DOHH2 (cell line): Measurements from ENCODE around the gene ADAMTS12.
"Not testable (repeated sequence)": the region's sequence is repeated elsewhere in the genome, so short reads cannot be mapped to it uniquely, and the experiment has no call there.

Experiments
- H3F3A ChIP-seq: fragments of 200-600 bp; sonication (generic), shearing (Covaris generic); 2 replicates; pipeline ENCODE4 v1.6.0; 2016; ENCODE audit warnings: antibody characterized with exemption, mild to moderate bottlenecking; ENCODE audit not compliant: control insufficient read depth, insufficient read depth
- H3K27ac ChIP-seq: fragments of 200-600 bp; sonication (generic); 2 replicates; pipeline ENCODE4 v1.5.1; 2014; ENCODE audit warnings: low read depth, mild to moderate bottlenecking, low read length, moderate library complexity
- H3K27me3 ChIP-seq: fragments of 200-600 bp; sonication (generic); 2 replicates; pipeline ENCODE4 v1.6.1; 2014; ENCODE audit warnings: mild to moderate bottlenecking, low read length, mixed read lengths; ENCODE audit not compliant: control insufficient read depth
- H3K36me3 ChIP-seq: fragments of 200-600 bp; sonication (generic); 2 replicates; pipeline ENCODE4 v1.6.1; 2014; ENCODE audit warnings: mild to moderate bottlenecking, low read length, moderate library complexity, mixed read lengths; ENCODE audit not compliant: control insufficient read depth
- H3K4me1 ChIP-seq: fragments of 200-600 bp; sonication (generic); 2 replicates; pipeline ENCODE4 v1.6.1; 2014; ENCODE audit warnings: mild to moderate bottlenecking, low read length, mixed read lengths; ENCODE audit not compliant: control insufficient read depth
- H3K4me2 ChIP-seq: fragments of 200-600 bp; sonication (generic); 2 replicates; pipeline ENCODE4 v1.6.0; 2014; ENCODE audit warnings: mild to moderate bottlenecking, low read length, moderate library complexity
- H3K4me3 ChIP-seq: fragments of 200-600 bp; sonication (generic); 2 replicates; pipeline ENCODE4 v1.5.1; 2014; ENCODE audit warnings: mild to moderate bottlenecking, low read length, mixed read lengths
- H3K79me2 ChIP-seq: fragments of 200-600 bp; sonication (generic); 2 replicates; pipeline ENCODE4 v1.6.1; 2014; ENCODE audit warnings: mild to moderate bottlenecking, low read length, mixed read lengths; ENCODE audit not compliant: control insufficient read depth
- H3K9me2 ChIP-seq: fragments of 200-600 bp; sonication (generic); replicated peaks from 2 replicates; pipeline ENCODE4 v1.6.1; 2014; ENCODE audit warnings: mild to moderate bottlenecking, low read length, mixed read lengths; ENCODE audit not compliant: control insufficient read depth
- H3K9me3 ChIP-seq: fragments of 200-600 bp; sonication (generic); 2 replicates; pipeline ENCODE4 v1.6.1; 2014; ENCODE audit warnings: antibody characterized with exemption, low read length, mixed read lengths; ENCODE audit not compliant: control insufficient read depth, insufficient read depth
- H4K20me1 ChIP-seq: fragments of 200-600 bp; sonication (generic); 2 replicates; pipeline ENCODE4 v1.6.0; 2014; ENCODE audit warnings: low read depth, mild to moderate bottlenecking, antibody characterized with exemption, low read length, moderate library complexity; ENCODE audit not compliant: control insufficient read depth, insufficient read depth
- CTCF ChIP-seq: fragments of 200-600 bp; sonication (generic); IDR thresholded peaks from one replicate; pipeline ENCODE4 v1.5.1; 2014; ENCODE audit warnings: antibody characterized with exemption, mild to moderate bottlenecking, low read depth, low read length; ENCODE audit not compliant: poor library complexity, severe bottlenecking
- EZH2phosphoT487 ChIP-seq: fragments of 200-600 bp; sonication (generic); IDR thresholded peaks from 2 replicates; pipeline ENCODE4 v1.6.1; 2017; ENCODE audit warnings: borderline replicate concordance, mild to moderate bottlenecking, antibody characterized with exemption, low read length, moderate library complexity, mixed read lengths

The ADAMTS12 gene

GRCh38 chr5:33524476-33524875 lies 367.3 kb downstream of the ADAMTS12 start:
- H3K9me2 ChIP-seq, result no peaks in the 10 kb centered on the region
- H3K79me2 ChIP-seq, result no peaks in the 10 kb centered on the region
- no peaks in the 10 kb centered on the region for H3K36me3 ChIP-seq
- H3K9me3 ChIP-seq, result no peaks in the 10 kb centered on the region
- no peaks in the 10 kb centered on the region for H3K4me1 ChIP-seq
- no peak overlapping the region for H3K4me3 ChIP-seq
- no peaks in the 10 kb centered on the region for H4K20me1 ChIP-seq
- no peaks in the 10 kb centered on the region for H3F3A ChIP-seq
- no peak overlapping the region for H3K4me2 ChIP-seq
- H3K27me3 ChIP-seq, result no peaks in the 10 kb centered on the region
- no peak overlapping the region for H3K27ac ChIP-seq
- no peak for TF ChIP-seq EZH2phosphoT487
- no peak for TF ChIP-seq CTCF

- no peaks in the 10 kb centered on the region for H3K9me3 ChIP-seq
- H3K9me2 ChIP-seq, result no peaks in the 10 kb centered on the region
- no peak overlapping the region for H3K4me3 ChIP-seq
- TF ChIP-seq CTCF (no peak), EZH2phosphoT487 (no peak)
- no peaks in the 10 kb centered on the region for H3K27me3 ChIP-seq
- no peak overlapping the region for H3K27ac ChIP-seq
- no peaks in the 10 kb centered on the region for H3K4me1 ChIP-seq
- no peaks in the 10 kb centered on the region for H4K20me1 ChIP-seq
- no peaks in the 10 kb centered on the region for H3K79me2 ChIP-seq
- H3F3A ChIP-seq, result no peaks in the 10 kb centered on the region
- H3K36me3 ChIP-seq, result no peaks in the 10 kb centered on the region
- no peak overlapping the region for H3K4me2 ChIP-seq
Measured at GRCh38 chr5:33523208-33523771, 368.5 kb downstream of the ADAMTS12 start.

GRCh38 chr5:33516421-33516820 lies 375.4 kb downstream of the ADAMTS12 start:
- H3K36me3 ChIP-seq, result no peaks in the 10 kb centered on the region
- H3K27ac ChIP-seq, result no peak overlapping the region
- H3K4me2 ChIP-seq, result no peak overlapping the region
- H4K20me1 ChIP-seq, result no peaks in the 10 kb centered on the region
- no peaks in the 10 kb centered on the region for H3K9me3 ChIP-seq
- H3K4me1 ChIP-seq, result no peaks in the 10 kb centered on the region
- no peaks in the 10 kb centered on the region for H3F3A ChIP-seq
- H3K27me3 ChIP-seq, result no peaks in the 10 kb centered on the region
- no peaks in the 10 kb centered on the region for H3K9me2 ChIP-seq
- TF ChIP-seq CTCF (no peak), EZH2phosphoT487 (no peak)
- H3K4me3 ChIP-seq, result no peak overlapping the region
- H3K79me2 ChIP-seq, result no peaks in the 10 kb centered on the region

GRCh38 chr5:33515366-33515765 lies 376.4 kb downstream of the ADAMTS12 start:
- H3K27ac ChIP-seq, H3K9me3 ChIP-seq, H4K20me1 ChIP-seq, H3F3A ChIP-seq, H3K4me3 ChIP-seq, H3K79me2 ChIP-seq, H3K27me3 ChIP-seq, H3K4me2 ChIP-seq, H3K9me2 ChIP-seq, H3K36me3 ChIP-seq, H3K4me1 ChIP-seq: not testable (repeated sequence)
